GM12878 (cell line): ENCODE data around the gene RO60. TPM values are rescaled to one million over a fixed set of nuclear protein-coding genes. Genes with fewer than 3 reads are reported as not detected.

ENCODE experiments used
- CBX5 ChIP-seq: sonication (generic); IDR thresholded peaks from 2 replicates; pipeline ENCODE4 v1.6.1; 2016; ENCODE audit warnings: low read depth, moderate library complexity, mild to moderate bottlenecking, inconsistent platforms
- CREM ChIP-seq: IDR thresholded peaks from 2 replicates; pipeline ENCODE4 v1.6.1; 2014; ENCODE audit warnings: antibody characterized with exemption, low read depth
- CTCF ChIP-seq, 3 experiments: IDR thresholded peaks in 2 of 3; conservative IDR thresholded peaks in 1 of 3; 2 replicates each; pipeline ENCODE4 v1.5.1; 2011; ENCODE audit warnings: low read depth in 3 of 3, low read length in 3 of 3, mild to moderate bottlenecking in 3 of 3, control low read depth in 2 of 3, moderate library complexity in 2 of 3, inconsistent platforms in 1 of 3, mixed read lengths in 1 of 3; ENCODE audit not compliant: control insufficient read depth in 2 of 3, insufficient read depth in 1 of 3; ENCODE audit errors: extremely low read depth in 1 of 3
- EP300 ChIP-seq, 2 experiments: fragments of 150-350 bp in 1 of 2; IDR thresholded peaks; 2 replicates each; pipeline ENCODE4 v1.6.1; 2011 to 2012; ENCODE audit warnings: low read depth in 2 of 2, low read length in 2 of 2, borderline replicate concordance in 1 of 2, improper control_type of control experiment in 1 of 2, inconsistent platforms in 1 of 2; ENCODE audit not compliant: control insufficient read depth in 1 of 2
- GABPA ChIP-seq: IDR thresholded peaks from 2 replicates; pipeline ENCODE4 v1.6.1; 2014; ENCODE audit warnings: antibody characterized with exemption, low read depth, mild to moderate bottlenecking, inconsistent platforms
- IKZF2 ChIP-seq, 2 experiments: fragments of 450-650 bp; IDR thresholded peaks; 2 replicates each; pipeline ENCODE4 v1.6.1; 2017; ENCODE audit warnings: mild to moderate bottlenecking in 2 of 2, moderate library complexity in 2 of 2
- MLLT1 ChIP-seq: fragments of 450-650 bp; IDR thresholded peaks from 2 replicates; pipeline ENCODE4 v1.6.1; 2016; ENCODE audit warnings: mild to moderate bottlenecking
- NKRF ChIP-seq: fragments of 450-650 bp; conservative IDR thresholded peaks from 2 replicates; pipeline ENCODE4 v1.6.1; 2017; ENCODE audit warnings: mild to moderate bottlenecking, moderate library complexity
- NR2F1 ChIP-seq: fragments of 450-650 bp; conservative IDR thresholded peaks from 2 replicates; pipeline ENCODE4 v1.6.1; 2017; ENCODE audit warnings: mild to moderate bottlenecking
- RAD51 ChIP-seq: fragments of 450-650 bp; IDR thresholded peaks from 2 replicates; pipeline ENCODE4 v1.6.1; 2016; ENCODE audit warnings: moderate library complexity, mild to moderate bottlenecking, inconsistent platforms
- RBBP5 ChIP-seq: fragments of 200-600 bp; sonication (generic); conservative IDR thresholded peaks from 2 replicates; pipeline ENCODE4 v1.6.1; 2016
- SP1 ChIP-seq: IDR thresholded peaks from one replicate; pipeline ENCODE4 v1.6.1; 2011; ENCODE audit warnings: low read depth, low read length
- SREBF2 ChIP-seq: IDR thresholded peaks from 2 replicates; pipeline ENCODE4 v1.6.1; 2012; ENCODE audit warnings: mild to moderate bottlenecking, low read length
- SUPT20H ChIP-seq: IDR thresholded peaks from 2 replicates; pipeline ENCODE4 v1.6.1; 2011; ENCODE audit warnings: low read depth, mild to moderate bottlenecking, low read length, moderate library complexity, borderline replicate concordance; ENCODE audit not compliant: control insufficient read depth
- ZNF217 ChIP-seq: fragments of 450-650 bp; IDR thresholded peaks from 2 replicates; pipeline ENCODE4 v1.6.1; 2017; ENCODE audit warnings: antibody characterized with exemption, mild to moderate bottlenecking
- ZNF24 ChIP-seq: fragments of 450-650 bp; IDR thresholded peaks from 2 replicates; pipeline ENCODE4 v1.6.1; 2017; ENCODE audit warnings: antibody characterized with exemption, mild to moderate bottlenecking
- polyA plus RNA-seq, 11 experiments: library from polyadenylated mRNA; depleted of rRNA in 4 of 11; unstranded in 6 of 11; stranded (reverse) in 5 of 11; fragments of >200 nt; fragmentation: Nextera tagmentation in 4 of 11; fragmentation: Illumina TruSeq in 1 of 11; extraction: Ambion mirVana in 4 of 11; extraction: Trizol in 1 of 11; gene quantifications; 1 replicate in 1 of 11; 2 replicates in 10 of 11; pipeline versions ENCODE4 v1.2.1 to v1.2.3, GENCODE V29; 2011 to 2016; ENCODE audit warnings: inconsistent platforms in 2 of 11, missing spikeins in 2 of 11, low read depth in 1 of 11
- total RNA-seq, 4 experiments: library from RNA; depleted of rRNA in 3 of 4; stranded (reverse); fragments of >200 nt in 3 of 4; fragmentation: Illumina TruSeq in 1 of 4; extraction: Trizol in 1 of 4; gene quantifications; 2 replicates each; pipeline versions ENCODE4 v1.2.1 to v1.2.3, GENCODE V29; 2013 to 2021
- TF ChIP-seq, protein P1 (sequence below): fragments of 450-650 bp; IDR thresholded peaks from 2 replicates; pipeline ENCODE4 v1.6.1; 2017; ENCODE audit warnings: antibody characterized with exemption, mild to moderate bottlenecking, moderate library complexity
- TF ChIP-seq, protein P2 (sequence below): fragments of 450-650 bp; IDR thresholded peaks from 2 replicates; pipeline ENCODE4 v1.6.1; 2018; ENCODE audit warnings: mild to moderate bottlenecking, low read depth, moderate library complexity; ENCODE audit not compliant: partially characterized antibody

Gene RO60
- total and polyA plus RNA-seq, 10 of the 15 experiments (the other 5 are each of a cell fraction or from before 2014, with no cell fraction given): 21.1 to 143 (median 83.1) TPM

DNA sequence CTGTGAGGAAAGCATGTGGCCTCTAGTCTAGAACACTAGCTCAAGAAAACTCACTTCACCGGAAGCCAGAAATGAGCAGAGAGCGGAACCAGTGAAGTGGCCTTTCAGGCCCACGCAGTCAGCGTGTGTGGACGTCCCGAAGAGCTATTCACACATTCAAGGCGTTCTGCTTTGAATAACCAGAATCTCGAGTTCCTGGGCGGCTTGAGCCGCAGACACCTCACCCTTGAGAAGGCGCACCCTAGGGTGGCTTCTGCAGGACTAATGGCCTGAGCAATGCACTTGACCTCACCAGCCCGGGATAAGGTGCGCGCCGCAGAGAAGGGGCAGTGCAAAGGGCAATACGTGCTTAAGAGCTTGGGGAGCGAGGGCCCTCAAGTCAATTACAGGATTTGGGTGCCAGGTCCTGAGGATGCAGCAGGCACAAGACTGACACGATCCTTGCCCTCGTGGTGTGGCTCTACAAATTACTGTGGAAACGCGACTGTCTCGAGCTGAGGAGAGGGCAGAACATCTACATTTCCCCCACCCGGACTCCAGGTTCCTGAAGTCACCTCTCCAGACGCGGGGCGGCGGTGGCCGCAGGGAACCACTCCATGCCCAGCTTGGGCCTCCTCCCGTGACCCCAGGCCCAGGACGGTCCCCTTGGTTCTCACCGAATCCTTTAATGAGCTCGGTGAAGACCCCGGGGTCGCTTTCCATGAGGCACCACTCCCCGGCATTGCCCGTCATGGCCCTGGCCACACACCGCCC, 707 bp upstream of the RO60 start (continued):
- TF ChIP-seq, protein P1, sequence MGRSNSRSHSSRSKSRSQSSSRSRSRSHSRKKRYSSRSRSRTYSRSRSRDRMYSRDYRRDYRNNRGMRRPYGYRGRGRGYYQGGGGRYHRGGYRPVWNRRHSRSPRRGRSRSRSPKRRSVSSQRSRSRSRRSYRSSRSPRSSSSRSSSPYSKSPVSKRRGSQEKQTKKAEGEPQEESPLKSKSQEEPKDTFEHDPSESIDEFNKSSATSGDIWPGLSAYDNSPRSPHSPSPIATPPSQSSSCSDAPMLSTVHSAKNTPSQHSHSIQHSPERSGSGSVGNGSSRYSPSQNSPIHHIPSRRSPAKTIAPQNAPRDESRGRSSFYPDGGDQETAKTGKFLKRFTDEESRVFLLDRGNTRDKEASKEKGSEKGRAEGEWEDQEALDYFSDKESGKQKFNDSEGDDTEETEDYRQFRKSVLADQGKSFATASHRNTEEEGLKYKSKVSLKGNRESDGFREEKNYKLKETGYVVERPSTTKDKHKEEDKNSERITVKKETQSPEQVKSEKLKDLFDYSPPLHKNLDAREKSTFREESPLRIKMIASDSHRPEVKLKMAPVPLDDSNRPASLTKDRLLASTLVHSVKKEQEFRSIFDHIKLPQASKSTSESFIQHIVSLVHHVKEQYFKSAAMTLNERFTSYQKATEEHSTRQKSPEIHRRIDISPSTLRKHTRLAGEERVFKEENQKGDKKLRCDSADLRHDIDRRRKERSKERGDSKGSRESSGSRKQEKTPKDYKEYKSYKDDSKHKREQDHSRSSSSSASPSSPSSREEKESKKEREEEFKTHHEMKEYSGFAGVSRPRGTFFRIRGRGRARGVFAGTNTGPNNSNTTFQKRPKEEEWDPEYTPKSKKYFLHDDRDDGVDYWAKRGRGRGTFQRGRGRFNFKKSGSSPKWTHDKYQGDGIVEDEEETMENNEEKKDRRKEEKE: no peak
- TF ChIP-seq GABPA: peak; percentile 74
- no peak for TF ChIP-seq EP300 (IDR thresholded peaks at IDR 0.05; ENCODE audit: borderline replicate concordance in 1 of 2, control insufficient read depth in 1 of 2, low read depth in 2 of 2, low read length in 2 of 2)
- TF ChIP-seq MLLT1: no peak; the same call in none of the 2 replicates
- no peak for TF ChIP-seq RAD51
- TF ChIP-seq SREBF2: no peak
- TF ChIP-seq CBX5: 0 out of 2 replicates have a peak, but pooled peaks have one; percentile 18
- TF ChIP-seq IKZF2 (IDR thresholded peaks at IDR 0.05): peak in 1 of 2 experiments; percentile 10; a peak in 1 of 4 replicates
- TF ChIP-seq NR2F1: peak; percentile 46; the same call in 1 of the 2 replicates
- TF ChIP-seq SP1: no peak
- peak; percentile 93 for TF ChIP-seq ZNF24
- peak; percentile 84 for TF ChIP-seq NKRF
- TF ChIP-seq, protein P2, sequence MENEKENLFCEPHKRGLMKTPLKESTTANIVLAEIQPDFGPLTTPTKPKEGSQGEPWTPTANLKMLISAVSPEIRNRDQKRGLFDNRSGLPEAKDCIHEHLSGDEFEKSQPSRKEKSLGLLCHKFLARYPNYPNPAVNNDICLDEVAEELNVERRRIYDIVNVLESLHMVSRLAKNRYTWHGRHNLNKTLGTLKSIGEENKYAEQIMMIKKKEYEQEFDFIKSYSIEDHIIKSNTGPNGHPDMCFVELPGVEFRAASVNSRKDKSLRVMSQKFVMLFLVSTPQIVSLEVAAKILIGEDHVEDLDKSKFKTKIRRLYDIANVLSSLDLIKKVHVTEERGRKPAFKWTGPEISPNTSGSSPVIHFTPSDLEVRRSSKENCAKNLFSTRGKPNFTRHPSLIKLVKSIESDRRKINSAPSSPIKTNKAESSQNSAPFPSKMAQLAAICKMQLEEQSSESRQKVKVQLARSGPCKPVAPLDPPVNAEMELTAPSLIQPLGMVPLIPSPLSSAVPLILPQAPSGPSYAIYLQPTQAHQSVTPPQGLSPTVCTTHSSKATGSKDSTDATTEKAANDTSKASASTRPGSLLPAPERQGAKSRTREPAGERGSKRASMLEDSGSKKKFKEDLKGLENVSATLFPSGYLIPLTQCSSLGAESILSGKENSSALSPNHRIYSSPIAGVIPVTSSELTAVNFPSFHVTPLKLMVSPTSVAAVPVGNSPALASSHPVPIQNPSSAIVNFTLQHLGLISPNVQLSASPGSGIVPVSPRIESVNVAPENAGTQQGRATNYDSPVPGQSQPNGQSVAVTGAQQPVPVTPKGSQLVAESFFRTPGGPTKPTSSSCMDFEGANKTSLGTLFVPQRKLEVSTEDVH: no peak
- no peak for TF ChIP-seq ZNF217
- no peak for TF ChIP-seq SUPT20H
- no peak for TF ChIP-seq RBBP5
- TF ChIP-seq CTCF (IDR thresholded peaks at IDR 0.05 in 2 of 3, conservative IDR thresholded peaks at IDR 0.05 in 1 of 3; ENCODE audit: control insufficient read depth in 2 of 3, extremely low read depth in 1 of 3, insufficient read depth in 1 of 3, low read depth in 3 of 3, low read length in 3 of 3): no peak
- TF ChIP-seq CREM: peak; percentile 26; the same call in 1 of the 2 replicates
